Measurements from ENCODE around the gene COL4A2.

DNA sequence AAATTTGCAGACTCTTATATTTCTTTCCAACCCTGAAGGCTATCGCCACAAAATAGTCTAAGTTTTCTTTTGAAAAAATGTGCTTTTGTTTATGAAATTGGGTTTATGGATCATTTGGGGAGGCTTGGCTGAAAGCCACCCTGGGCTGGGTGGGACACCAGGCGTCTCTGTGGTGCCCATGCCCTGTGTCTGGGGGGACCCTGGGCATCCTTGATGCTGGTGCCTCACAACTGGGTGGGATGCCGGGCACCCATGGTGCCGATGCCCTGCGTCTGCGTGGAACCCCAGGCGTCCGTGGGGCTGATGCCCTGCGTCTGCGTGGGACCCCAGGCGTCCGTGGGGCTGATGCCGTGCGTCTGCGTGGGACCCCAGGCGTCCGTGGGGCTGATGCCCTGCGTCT lies 149.5 kb downstream of the COL4A2 start:
- TF ChIP-seq, protein P1, sequence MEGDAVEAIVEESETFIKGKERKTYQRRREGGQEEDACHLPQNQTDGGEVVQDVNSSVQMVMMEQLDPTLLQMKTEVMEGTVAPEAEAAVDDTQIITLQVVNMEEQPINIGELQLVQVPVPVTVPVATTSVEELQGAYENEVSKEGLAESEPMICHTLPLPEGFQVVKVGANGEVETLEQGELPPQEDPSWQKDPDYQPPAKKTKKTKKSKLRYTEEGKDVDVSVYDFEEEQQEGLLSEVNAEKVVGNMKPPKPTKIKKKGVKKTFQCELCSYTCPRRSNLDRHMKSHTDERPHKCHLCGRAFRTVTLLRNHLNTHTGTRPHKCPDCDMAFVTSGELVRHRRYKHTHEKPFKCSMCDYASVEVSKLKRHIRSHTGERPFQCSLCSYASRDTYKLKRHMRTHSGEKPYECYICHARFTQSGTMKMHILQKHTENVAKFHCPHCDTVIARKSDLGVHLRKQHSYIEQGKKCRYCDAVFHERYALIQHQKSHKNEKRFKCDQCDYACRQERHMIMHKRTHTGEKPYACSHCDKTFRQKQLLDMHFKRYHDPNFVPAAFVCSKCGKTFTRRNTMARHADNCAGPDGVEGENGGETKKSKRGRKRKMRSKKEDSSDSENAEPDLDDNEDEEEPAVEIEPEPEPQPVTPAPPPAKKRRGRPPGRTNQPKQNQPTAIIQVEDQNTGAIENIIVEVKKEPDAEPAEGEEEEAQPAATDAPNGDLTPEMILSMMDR (IDR thresholded peaks at IDR 0.05) = no peak
- TF ChIP-seq POLR2A (IDR thresholded peaks at IDR 0.05) = no peak
